SK-N-DZ (cell line): ENCODE results near the gene CTH.
A peak's percentile ranks its signal among the peaks of the same experiment; 100 is the strongest.
"Not testable (repeated sequence)": the region's sequence is repeated elsewhere in the genome, so short reads cannot be mapped to it uniquely, and the experiment has no call there.

Experiments
- DNase-seq: peaks from one replicate; pipeline ENCODE4 v3.0.0-alpha.2; 2015; ENCODE audit warnings: low spot score

CTH gene

GRCh38 chr1:70455291-70455690 lies 44.2 kb downstream of the CTH start:
- DNase-seq = peak; percentile 18

DNA sequence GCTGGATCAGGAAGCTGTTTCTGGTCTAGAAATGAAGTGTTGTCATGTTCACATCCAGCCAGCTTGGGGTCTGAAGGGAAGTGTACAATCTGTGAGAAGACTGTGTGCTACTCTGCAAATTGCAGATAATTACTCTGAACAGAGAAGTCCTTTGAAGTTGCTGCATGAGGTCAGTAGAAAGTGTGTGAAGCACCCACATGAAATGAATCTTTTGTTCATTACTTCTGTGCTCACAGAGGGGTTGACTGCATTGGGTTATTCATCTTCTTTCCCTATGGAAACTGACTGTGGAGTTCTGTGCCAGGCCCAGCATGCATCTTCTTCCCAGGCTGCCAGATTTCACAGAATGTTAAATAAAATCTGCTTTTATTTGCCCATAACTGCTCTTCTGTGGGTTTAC lies 47.1 kb downstream of the CTH start:
- DNase-seq = no peak

DNA sequence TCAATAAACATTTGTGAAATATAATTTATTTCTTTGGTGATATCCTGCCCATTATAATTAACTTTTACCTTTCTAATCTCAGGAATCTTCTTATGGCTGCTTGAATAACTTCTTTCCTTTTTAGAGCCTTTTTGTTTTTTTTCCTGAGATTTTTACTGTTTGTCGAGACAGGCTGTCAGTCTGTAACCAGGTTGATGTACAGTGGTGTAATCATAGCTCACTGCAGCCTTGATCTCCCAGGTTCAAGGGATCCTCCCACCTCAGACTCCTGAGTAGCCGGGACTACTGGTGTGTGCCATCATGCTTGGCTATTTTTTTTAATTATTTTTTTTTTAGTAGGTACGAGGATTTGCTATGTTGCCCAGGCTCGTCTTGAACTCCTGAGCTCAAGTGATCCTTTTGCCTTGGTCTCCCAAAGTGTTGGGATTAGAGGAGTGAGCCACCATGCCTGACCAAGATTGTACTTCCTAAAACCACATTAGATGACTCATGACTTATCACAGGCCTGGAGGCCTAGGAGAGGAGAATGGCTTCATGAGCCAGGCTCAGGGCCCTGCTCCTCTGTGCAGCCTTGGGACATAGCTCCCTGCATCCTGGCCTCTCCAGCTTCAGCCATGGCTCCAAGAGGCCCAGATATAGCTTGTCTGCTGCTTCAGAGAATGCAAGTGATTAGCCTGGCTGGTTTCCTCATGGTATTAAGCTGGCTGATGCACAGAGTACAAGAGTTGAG lies 48.6 kb downstream of the CTH start:
- DNase-seq = no peak

- not testable (repeated sequence) for DNase-seq
These were observed 50.0 kb downstream of the CTH start for GRCh38 chr1:70460740-70461713.

DNA sequence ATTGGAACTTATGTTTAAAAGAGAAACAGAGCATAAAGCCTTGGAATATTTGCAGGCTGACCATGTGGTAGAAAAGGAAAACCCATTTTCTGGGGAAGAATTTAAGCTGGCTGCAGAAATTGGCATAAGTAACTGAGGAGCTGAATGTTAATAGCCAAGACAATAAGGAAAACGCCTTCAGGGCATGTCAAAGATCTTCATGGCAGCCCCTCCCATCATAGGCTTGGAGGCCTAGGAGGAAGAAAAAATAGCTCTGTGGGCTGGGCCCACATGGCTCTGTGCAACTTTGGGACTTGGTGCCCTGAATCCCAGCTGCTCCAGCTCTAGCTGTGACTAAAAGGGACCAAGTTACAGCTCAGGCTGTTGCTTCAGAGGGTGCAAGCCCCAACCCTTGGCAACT lies 51.5 kb downstream of the CTH start:
- no peak for DNase-seq

DNA sequence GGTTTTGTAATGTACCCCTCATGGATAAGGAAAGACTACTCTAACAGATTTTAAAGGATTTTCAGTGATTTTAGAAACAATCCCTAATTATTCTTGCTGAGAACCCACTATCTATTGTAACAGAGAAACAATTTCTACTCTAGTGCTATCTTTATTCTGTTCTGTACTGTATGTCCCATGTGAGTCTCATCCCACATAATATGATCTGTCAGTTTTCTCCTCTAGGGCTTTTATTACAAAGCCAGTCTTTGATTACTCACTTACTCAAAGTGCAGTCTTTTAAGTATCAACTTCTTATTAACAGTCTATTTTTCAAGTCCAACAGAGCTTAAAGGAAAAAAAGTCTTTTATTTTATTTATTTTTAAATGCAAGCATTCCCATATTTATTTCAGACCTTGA lies 54.8 kb downstream of the CTH start:
- DNase-seq = no peak

- DNase-seq = no peak
These were observed 56.5 kb downstream of the CTH start for GRCh38 chr1:70467531-70467930.

DNA sequence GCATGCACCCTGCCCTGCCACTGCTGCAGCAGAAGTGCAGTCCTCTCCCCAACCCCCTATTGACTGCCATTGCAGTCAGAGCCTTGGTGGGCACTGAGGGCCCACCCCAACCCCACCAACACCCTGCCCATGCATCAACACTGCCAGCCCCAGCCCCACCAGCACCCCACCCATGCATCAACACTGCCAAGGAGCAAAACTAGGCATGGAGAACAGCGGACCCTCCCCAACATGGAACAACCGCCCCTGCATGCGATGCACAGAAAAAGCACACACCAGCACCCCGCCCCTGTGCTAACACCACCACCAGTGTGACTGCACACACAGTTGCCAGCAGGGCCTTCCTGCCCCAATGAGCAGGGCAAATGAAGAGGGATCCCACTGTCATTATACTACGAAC lies 57.1 kb downstream of the CTH start:
- DNase-seq = no peak

DNA sequence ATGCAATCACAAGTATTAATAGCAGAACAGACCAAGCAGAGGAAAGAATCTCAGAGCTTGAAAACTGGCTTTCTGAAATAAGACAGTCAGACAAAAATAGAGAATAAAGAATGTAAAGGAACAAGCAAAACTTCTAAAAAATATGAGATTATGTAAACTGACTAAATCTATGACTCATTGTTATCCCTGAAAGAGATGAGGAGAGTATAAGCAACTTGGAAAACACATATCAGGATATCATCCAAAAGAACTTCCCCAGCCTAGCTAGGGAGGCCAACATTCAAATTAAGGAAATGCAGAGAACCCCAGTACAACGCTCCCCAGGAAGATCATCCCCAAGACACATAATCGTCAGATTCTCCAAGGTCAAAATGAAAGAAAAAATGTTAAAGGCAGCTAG lies 58.1 kb downstream of the CTH start:
- not testable (repeated sequence) for DNase-seq

GRCh38 chr1:70475023-70475422 lies 64.0 kb downstream of the CTH start:
- DNase-seq = no peak

GRCh38 chr1:70477090-70477489 lies 66.0 kb downstream of the CTH start:
- DNase-seq = no peak

DNA sequence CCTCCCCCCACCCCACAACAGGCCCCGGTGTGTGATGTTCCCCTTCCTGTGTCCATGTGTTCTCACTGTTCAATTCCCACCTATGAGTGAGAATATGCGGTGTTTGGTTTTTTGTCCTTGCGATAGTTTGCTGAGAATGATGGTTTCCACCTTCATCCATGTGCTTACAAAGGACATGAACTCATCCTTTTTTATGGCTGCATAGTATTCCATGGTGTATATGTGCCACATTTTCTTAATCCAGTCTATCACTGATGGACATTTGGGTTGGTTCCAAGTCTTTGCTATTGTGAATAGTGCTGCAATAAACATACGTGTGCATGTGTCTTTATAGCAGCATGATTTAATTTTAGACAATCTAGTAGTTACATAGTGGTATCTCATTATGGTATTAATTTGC lies 66.8 kb downstream of the CTH start:
- DNase-seq = not testable (repeated sequence)

DNA sequence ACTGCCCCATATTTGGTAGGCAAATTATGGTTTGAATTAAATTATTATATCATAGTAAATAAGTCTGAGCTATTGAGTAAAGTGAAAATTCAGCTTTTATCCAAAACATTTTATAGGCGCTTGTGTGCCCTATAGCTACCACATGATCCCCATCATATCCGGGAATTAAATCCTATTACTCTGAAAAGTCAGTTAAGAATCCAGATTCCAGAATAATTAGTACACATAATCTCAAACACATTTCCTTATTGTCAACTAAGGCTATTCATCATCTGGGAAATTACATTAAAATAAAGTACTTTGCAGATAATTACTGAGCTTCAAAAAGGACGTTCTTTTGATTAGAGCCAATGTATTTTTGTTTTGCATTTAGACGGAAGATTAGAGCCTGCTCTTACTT lies 72.3 kb downstream of the CTH start:
- no peak for DNase-seq

DNA sequence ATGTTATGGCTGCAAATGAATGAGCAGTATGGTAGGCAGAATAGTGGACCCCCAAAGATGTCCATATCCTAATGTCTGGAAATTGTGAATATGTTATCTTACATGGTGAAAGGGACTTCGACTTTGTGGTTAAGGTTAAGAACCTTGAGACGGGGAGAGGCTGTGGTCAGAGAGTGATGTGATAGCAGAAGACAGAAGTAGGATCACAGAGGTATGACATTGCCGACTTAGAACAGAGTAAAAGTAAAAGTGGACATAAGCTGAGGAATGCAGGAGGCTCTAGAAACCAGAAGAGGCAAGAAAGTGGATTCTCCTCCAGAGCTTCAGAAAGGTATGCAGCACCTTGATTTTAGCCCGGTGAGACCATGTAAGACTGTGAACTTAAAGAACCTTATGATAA lies 74.6 kb downstream of the CTH start:
- DNase-seq = no peak

DNA sequence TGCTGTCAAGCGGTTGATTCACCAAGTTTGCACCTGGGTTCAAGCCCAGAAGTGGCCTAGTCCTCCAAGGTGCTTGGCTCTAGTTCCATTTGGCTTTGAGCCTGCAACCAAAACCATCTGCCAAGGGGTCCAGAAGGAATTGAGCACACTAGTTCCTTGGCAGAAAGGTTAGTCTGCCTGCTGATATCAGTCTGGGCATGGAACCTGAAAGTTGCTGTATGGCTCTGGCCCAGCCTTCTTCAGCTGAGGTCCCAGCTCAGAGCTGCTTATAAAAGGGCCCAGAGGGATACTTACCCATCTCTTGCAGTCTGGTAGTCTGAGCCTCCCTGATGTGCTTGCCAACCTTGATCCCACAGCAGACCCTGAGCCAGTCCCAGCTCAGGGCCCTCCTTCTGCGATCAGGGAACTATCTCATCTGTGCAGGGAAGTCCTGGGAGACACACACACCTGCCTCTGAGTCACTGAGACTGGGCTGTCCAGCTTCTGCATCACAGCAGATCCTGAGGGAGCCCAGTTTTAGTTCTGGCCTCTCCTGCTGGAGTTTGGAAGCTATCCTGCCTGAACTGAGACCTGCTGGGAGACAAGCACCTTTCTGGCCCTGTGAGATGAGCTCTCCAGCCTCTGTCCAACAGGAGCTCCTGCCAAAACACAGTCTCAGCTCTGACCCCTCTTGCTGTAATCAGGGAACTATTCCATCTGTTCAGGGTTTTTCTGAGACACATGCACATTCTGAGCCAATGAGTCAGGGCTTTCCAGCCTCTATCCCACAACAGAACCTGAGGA lies 75.8 kb downstream of the CTH start:
- DNase-seq = no peak

GRCh38 chr1:70487459-70487815 lies 76.4 kb downstream of the CTH start:
- DNase-seq = no peak

- peak; percentile 34 for DNase-seq
These were observed 77.0 kb downstream of the CTH start for GRCh38 chr1:70487910-70488665.
